ENCODE results near the gene KRTAP12-3. TPM values are rescaled to one million over a fixed set of nuclear protein-coding genes. Genes with fewer than 3 reads are reported as not detected.

The KRTAP12-3 gene
- total RNA-seq, 4 donors from 2014 or later = not detected

- DNase-seq = no peak
- no peak overlapping the region for H3K27ac ChIP-seq
- H3K4me3 ChIP-seq = no peak overlapping the region
- TF ChIP-seq POLR2A (IDR thresholded peaks at IDR 0.05) = no peak
- TF ChIP-seq, protein P1, sequence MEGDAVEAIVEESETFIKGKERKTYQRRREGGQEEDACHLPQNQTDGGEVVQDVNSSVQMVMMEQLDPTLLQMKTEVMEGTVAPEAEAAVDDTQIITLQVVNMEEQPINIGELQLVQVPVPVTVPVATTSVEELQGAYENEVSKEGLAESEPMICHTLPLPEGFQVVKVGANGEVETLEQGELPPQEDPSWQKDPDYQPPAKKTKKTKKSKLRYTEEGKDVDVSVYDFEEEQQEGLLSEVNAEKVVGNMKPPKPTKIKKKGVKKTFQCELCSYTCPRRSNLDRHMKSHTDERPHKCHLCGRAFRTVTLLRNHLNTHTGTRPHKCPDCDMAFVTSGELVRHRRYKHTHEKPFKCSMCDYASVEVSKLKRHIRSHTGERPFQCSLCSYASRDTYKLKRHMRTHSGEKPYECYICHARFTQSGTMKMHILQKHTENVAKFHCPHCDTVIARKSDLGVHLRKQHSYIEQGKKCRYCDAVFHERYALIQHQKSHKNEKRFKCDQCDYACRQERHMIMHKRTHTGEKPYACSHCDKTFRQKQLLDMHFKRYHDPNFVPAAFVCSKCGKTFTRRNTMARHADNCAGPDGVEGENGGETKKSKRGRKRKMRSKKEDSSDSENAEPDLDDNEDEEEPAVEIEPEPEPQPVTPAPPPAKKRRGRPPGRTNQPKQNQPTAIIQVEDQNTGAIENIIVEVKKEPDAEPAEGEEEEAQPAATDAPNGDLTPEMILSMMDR (IDR thresholded peaks at IDR 0.05) = no peak
- H3K36me3 ChIP-seq = no peaks in the 10 kb centered on the region
- H3K9me3 ChIP-seq = no peaks in the 10 kb centered on the region
- no peaks in the 10 kb centered on the region for H3K4me1 ChIP-seq
- intact Hi-C loops (cut with DNase I; ENCODE audit: low total_unique reads) = no loop called here
- peaks cover 0 to 7% of the 10 kb centered on the region in 2 donors for H3K27me3 ChIP-seq
Observed at GRCh38 chr21:44697811-44698734, 40.3 kb downstream of the KRTAP12-3 start.

DNA sequence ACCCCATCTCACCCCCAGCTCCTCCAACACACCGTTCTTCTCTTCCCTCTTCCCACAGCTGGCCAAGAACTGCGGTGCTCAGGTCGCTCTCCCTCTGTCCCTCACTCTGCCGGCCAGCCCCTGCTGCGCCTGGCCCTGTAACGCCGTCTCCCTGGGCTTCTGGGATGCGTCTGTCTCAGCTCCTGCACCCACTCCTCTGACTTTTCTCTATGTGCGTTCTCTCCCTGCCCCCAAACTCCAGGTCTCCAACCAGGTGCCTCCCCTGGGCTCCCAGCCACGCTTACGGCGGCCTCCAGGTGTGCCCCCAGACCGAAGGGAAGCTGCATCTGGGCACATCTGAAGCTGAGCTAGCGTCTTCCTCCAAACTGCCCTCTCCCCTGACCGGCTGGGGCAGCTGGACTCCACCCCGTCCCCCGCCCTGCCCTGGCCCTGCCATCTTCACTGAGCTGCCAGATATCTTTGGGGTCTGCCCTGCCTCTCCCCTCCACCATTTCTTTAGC, 41.8 kb downstream of the KRTAP12-3 start:
- no peak overlapping the region for H3K4me3 ChIP-seq
- H3K36me3 ChIP-seq = no peaks in the 10 kb centered on the region
- no peak overlapping the region for H3K27ac ChIP-seq
- no peak for DNase-seq
- intact Hi-C loops (cut with DNase I; ENCODE audit: low total_unique reads) = no loop called here
- H3K27me3 ChIP-seq = peaks cover 0 to 7% of the 10 kb centered on the region in 2 donors
- H3K4me1 ChIP-seq = no peaks in the 10 kb centered on the region
- no peaks in the 10 kb centered on the region for H3K9me3 ChIP-seq
- TF ChIP-seq POLR2A (IDR thresholded peaks at IDR 0.05) = no peak
- TF ChIP-seq, protein P1 (IDR thresholded peaks at IDR 0.05) = no peak

GRCh38 chr21:44700101-44701022, 42.6 kb downstream of the KRTAP12-3 start:
- no peaks in the 10 kb centered on the region for H3K4me1 ChIP-seq
- DNase-seq = no peak
- H3K27me3 ChIP-seq = peaks cover 0 to 7% of the 10 kb centered on the region in 2 donors
- no peak overlapping the region for H3K27ac ChIP-seq
- intact Hi-C loops (cut with DNase I; ENCODE audit: low total_unique reads) = no loop called here
- TF ChIP-seq, protein P1 (IDR thresholded peaks at IDR 0.05) = no peak
- no peak for TF ChIP-seq POLR2A (IDR thresholded peaks at IDR 0.05)
- H3K4me3 ChIP-seq = no peak overlapping the region
- no peaks in the 10 kb centered on the region for H3K36me3 ChIP-seq
- no peaks in the 10 kb centered on the region for H3K9me3 ChIP-seq

GRCh38 chr21:44701023-44701400, 43.3 kb downstream of the KRTAP12-3 start:
- intact Hi-C loops (cut with DNase I; ENCODE audit: low total_unique reads) = no loop called here
- Histone ChIP-seq H3K36me3 (no peaks in the 10 kb centered on the region), H3K9me3 (no peaks in the 10 kb centered on the region), H3K4me3 (no peak overlapping the region), H3K4me1 (no peaks in the 10 kb centered on the region), H3K27me3 (peaks cover 0 to 8% of the 10 kb centered on the region in 2 donors), H3K27ac (no peak overlapping the region)
- TF ChIP-seq, protein P1 (IDR thresholded peaks at IDR 0.05) = no peak
- TF ChIP-seq POLR2A (IDR thresholded peaks at IDR 0.05) = no peak
- no peak for DNase-seq

All from uterus (tissue), 4 donors.